HUDEP-2 (cell line): ENCODE measurements around the gene PIP5K1B.

Experiments
- DNase-seq, 76 experiments: peaks; one replicate each; lab custom pipeline; 2025; ENCODE audit not compliant: unreplicated experiment in 76 of 76; lab: John Stamatoyannopoulos, UW

Gene PIP5K1B

GRCh38 chr9:68802525-68803015 is 97.5 kb downstream of the PIP5K1B start:
- no peak for DNase-seq

GRCh38 chr9:68804911-68805889 is 100.2 kb downstream of the PIP5K1B start:
- no peak for DNase-seq

GRCh38 chr9:68805890-68806517 is 101.0 kb downstream of the PIP5K1B start:
- no peak for DNase-seq

- no peak for DNase-seq
Observed at GRCh38 chr9:68808338-68808890, 103.4 kb downstream of the PIP5K1B start.

- DNase-seq, result no peak
Observed at GRCh38 chr9:68817079-68817875, 112.2 kb downstream of the PIP5K1B start.

- DNase-seq, result no peak
Observed at GRCh38 chr9:68819065-68819464, 114.0 kb downstream of the PIP5K1B start.

- no peak for DNase-seq
Observed at GRCh38 chr9:68821911-68822310, 116.9 kb downstream of the PIP5K1B start.

- DNase-seq, result no peak
Observed at GRCh38 chr9:68822596-68823165, 117.6 kb downstream of the PIP5K1B start.

GRCh38 chr9:68825762-68826472 is 120.9 kb downstream of the PIP5K1B start:
- no peak for DNase-seq

GRCh38 chr9:68827837-68828744 is 123.1 kb downstream of the PIP5K1B start:
- DNase-seq, result no peak

GRCh38 chr9:68832101-68832500 is 127.1 kb downstream of the PIP5K1B start:
- no peak for DNase-seq

- peak in 68 of 76 experiments; percentile 3 to 79 (median 52) for DNase-seq
Observed at GRCh38 chr9:68832861-68833518, 128.0 kb downstream of the PIP5K1B start.

- no peak for DNase-seq
Observed at GRCh38 chr9:68834931-68835520, 130.0 kb downstream of the PIP5K1B start.

GRCh38 chr9:68836788-68837187 is 131.7 kb downstream of the PIP5K1B start:
- DNase-seq, result no peak

- DNase-seq, result no peak
Observed at GRCh38 chr9:68838245-68838644, 133.2 kb downstream of the PIP5K1B start.

GRCh38 chr9:68841276-68842052 is 136.4 kb downstream of the PIP5K1B start:
- no peak for DNase-seq

GRCh38 chr9:68842568-68842967 is 137.5 kb downstream of the PIP5K1B start:
- DNase-seq, result no peak
